GM19463 (cell line): ENCODE data around the gene ZC3H18.

ENCODE experiments used
- ATAC-seq: cut with Tn5 transposase; IDR thresholded peaks from one replicate; pipeline ENCODE4 v1.9.1; 2021; ENCODE audit warnings: mild to moderate bottlenecking, moderate library complexity; ENCODE audit not compliant: unreplicated experiment

ZC3H18 gene

DNA sequence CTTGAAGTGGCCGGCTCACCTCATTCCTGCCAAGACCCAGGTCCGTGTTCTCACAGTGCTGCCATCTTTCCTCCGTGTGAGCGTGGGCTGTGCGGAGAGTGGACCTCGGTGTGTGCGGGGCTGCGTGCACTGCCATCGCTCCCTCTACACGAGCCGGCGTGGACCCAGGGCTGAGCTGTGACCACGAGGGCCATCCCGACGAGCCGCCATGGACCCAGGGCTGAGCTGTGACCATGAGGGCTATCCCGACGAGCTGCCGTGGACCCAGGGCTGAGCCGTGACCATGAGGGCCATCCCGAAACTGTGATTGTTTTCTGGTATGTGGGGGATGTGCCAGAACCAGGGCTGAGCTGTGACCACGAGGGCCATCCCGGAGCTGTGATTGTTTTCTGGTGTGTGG, 101.6 kb downstream of the ZC3H18 start:
- no peak for ATAC-seq

DNA sequence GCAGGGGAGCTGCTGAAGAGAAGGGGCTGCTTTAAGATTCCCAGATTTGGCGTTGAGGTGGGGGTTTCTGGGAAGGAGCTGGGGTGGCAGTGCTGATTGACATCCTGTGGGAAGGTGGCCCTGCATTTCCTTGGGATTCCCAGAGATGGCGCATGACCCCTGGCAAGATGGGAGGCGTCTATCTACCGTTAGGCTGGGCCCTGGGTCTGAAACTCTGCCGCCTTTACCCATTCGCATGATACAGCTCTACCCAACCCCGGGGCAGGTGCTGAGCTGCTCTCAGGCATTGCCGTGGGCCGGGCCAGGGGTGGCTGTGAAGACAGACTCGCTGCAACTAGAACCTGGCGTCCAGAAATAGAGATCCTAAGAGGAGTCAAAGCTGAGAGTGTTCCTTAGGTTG, 102.6 kb downstream of the ZC3H18 start:
- no peak for ATAC-seq

DNA sequence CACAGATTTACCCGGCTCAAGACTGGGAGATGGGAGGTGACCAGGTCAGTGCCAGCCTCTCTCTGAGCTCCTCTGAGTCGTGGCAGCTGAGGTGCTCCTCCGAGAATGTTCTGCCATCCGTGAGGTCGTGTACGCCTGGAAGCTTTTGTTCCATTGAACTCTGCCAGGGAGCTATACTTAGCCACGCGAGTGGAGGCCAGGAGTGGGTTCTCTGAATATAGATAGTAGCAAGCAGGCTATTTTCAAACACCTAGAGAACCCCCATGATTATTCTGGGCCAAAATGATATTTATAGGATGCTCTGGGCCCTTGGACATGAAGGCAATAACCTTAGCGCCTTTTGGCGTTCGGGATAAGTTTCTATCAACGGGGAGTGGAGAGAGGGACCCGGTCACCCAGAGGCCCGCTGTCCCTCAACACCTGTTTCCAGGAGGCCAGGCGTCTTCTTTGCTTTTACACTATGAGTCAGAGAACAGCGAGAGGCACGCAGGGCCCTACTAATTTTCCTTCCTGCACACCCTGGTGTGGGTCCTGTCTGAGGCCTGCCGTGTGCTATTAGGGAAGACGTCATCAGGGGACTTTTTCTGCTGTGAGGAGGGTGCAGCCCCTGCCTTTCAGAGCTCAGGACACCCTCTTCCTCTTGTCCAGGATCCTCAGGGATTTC, 103.6 kb downstream of the ZC3H18 start:
- no peak for ATAC-seq

DNA sequence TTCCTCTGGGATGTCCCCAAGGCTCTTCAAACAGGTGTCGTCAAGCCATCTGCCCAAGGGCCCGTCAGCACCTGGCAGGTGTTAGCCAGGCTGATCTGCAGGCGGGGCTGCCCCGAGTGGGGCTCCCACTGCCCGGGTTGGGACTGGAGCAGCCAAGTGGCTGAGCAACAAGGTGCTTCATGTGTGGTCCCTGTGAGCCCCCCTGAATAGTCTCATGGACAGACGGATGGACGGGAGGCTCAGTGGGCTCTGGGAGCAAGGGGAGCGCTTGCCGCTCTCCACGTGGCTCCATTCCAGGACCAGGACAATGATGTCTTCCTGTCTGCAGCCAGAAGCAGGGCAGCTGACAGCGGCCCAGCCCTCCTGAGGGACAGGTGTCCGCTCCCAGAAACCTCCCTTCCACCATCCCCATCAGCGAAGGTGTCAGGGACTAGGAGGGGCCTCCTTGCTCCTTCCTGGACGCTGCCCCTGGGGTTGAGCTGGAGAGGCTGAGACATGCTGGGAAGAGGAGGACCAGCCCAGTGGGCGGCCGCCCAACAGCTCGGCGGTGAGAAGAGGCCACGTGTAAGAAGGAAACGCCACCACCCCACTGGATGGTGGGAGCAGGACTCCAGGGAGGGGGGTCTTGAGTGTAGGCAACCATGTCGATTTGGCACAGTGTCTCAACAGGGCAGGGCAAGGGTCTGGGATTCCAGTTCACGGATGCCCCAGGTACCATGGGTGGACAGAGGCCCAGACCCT, 106.5 kb downstream of the ZC3H18 start:
- ATAC-seq: no peak

DNA sequence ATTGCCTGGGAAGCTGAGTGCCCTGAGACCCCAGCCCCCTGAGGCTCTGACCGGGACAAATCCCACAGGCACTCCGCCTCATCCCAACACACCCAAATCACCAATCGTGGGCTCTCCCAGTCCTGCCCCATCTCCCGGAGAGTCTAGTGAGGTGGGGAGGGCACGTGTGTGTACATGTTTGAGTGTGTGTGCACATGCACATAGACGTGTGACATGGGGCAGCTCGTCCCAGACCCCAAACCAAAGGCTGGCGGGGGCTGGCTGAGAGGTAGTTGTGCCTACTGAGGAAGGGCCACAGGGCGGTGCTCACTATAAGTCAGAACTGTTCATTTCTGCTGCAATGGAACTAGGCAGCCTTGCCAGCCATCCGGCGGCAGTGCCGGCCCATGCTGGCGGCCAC, 107.5 kb downstream of the ZC3H18 start:
- ATAC-seq: no peak

DNA sequence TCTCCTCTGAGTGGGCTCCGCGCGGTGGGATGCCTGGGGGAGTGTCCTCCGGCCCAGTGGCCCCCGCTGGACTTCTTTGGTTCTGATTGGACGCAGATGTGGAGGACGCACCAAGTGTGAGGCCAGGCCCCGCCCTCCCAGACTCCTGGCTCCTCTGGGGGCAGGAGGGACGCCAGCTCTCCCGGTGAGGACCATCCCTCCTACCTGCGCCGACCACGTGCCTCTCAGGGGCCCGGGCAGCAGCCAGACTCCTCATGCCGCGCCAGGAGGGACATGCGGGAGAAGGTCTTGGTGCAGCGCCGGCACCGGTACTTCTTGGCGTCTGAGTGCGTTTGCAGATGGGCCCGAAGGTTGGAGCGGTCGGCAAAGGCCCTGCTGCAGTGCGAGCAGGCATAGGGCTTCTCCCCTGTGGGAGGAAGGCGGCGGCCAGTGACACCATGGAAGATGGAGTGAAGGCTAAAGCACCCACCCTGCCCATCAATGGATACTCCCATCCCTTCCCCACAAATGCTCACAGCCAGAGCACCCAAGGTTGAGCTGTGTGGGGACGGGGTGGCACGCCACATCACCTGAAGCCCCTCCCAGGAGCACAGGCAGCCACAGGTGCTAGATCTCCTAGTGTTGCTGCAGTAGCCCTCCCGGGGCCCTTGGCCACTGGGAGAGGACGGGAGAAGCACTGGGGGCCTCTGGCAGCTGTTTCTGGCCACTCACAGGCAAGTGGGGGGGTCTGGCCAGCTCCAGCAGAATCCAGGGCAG, 108.2 kb downstream of the ZC3H18 start:
- ATAC-seq: no peak

DNA sequence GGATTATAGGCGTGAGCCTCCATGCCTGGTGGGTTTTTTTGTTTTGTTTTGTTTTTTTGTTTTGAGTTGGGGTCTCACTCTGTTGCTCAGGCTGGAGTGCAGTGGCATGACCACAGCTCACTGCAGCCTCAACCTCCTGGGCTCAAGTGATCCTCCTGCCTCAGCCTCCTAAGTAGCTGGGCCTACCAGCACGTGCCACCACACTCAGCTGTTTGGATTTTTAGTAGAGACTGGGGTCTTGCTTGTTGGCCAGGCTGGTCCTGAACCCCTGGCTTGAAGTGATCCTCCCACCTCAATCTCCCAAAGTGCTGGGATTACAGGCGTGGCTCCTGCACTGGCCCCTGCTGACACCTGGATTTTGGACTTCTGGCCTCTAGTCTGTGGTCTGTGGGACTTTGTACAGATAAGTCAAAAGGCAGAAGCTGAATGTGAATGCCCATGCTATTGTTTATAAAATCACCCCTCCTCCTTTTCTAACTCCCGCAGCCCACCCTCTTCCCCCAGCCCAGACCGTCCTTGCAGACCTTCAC, 110.4 kb downstream of the ZC3H18 start:
- ATAC-seq: no peak

DNA sequence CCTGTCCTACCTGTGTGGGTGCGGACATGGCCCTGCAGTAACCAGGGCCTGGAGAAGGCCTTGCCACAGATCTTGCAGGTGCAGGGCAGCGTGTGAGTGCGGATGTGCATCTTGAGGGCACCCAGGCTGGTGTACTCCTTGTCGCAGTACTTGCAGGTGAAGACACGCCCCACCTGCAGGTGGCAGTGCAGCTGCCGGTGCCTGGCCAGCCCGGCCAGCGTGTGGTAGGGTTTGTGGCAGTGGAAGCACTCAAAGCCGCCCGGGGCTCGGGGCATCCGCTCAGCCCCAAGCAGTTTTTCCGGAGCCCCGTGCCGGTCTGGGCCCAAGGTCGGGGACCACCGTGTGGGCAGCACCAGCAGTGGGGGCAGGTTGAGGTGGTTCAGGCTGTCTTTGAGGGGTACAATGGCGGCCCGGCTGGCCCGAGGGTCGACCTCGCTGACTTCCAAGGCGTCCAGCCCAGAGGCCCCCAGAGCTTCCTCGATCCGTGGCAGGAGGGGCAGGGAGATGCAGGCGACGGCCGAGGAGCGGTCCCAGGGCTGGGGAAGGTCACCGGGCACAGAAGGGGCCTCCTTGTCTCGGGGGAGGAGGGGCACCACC, 111.0 kb downstream of the ZC3H18 start:
- ATAC-seq: no peak
